WTC11 (cell line): ENCODE results near the gene ZDHHC22. TPM values are rescaled to one million over a fixed set of nuclear protein-coding genes. Genes with fewer than 3 reads are reported as not detected.

Experiments used
- ATAC-seq: fragments of 200-7000 bp; cut with Tn5 transposase; 2 replicates; pipeline ENCODE4 v1.10.0; 2021; ENCODE audit warnings: mild to moderate bottlenecking, moderate library complexity
- CTCF ChIA-PET: fragments of 300-600 bp; sonication (Branson Sonifier 250); formaldehyde crosslinking; loops from one replicate; lab custom pipeline; 2021; ENCODE audit warnings: antibody characterized with exemption; lab: Charles Lee
- POLR2A ChIA-PET: fragments of 350-600 bp; sonication (Branson Sonifier 250); formaldehyde crosslinking; loops from one replicate; lab custom pipeline; 2021; ENCODE audit warnings: antibody characterized with exemption; lab: Charles Lee
- DNase-seq: peaks from one replicate; pipeline ENCODE4 v3.0.0; 2021; ENCODE audit warnings: low spot score
- H3K27ac Mint-ChIP-seq: 2 replicates; pipeline ENCODE4 v1.8.0; 2021; ENCODE audit warnings: mixed read lengths
- H3K27me3 Mint-ChIP-seq: 2 replicates; pipeline ENCODE4 v1.8.0; 2021; ENCODE audit warnings: low read depth, mild to moderate bottlenecking, moderate library complexity, mixed read lengths
- H3K36me3 Mint-ChIP-seq: 2 replicates; pipeline ENCODE4 v1.8.0; 2021; ENCODE audit warnings: mixed read lengths
- H3K4me1 Mint-ChIP-seq: 2 replicates; pipeline ENCODE4 v1.8.0; 2022; ENCODE audit warnings: mixed read lengths
- H3K4me3 Mint-ChIP-seq: 2 replicates; pipeline ENCODE4 v1.8.0; 2021; ENCODE audit warnings: mild to moderate bottlenecking, moderate library complexity, mixed read lengths
- H3K9me3 Mint-ChIP-seq: 2 replicates; pipeline ENCODE4 v1.8.0; 2021; ENCODE audit warnings: mixed read lengths
- AFF4 ChIP-seq: sonication (generic); formaldehyde crosslinking; IDR thresholded peaks from 2 replicates; pipeline ENCODE4 v1.8.1; 2023; ENCODE audit warnings: mild to moderate bottlenecking, missing genetic modification reagents, borderline replicate concordance
- ATF2 ChIP-seq: sonication (generic); formaldehyde crosslinking; IDR thresholded peaks from 2 replicates; pipeline ENCODE4 v1.8.1; 2022; ENCODE audit warnings: low read depth, missing genetic modification reagents, borderline replicate concordance
- CREM ChIP-seq: sonication (generic); formaldehyde crosslinking; IDR thresholded peaks from 2 replicates; pipeline ENCODE4 v1.8.1; 2022; ENCODE audit warnings: mild to moderate bottlenecking, missing genetic modification reagents, moderate library complexity
- EMX1 ChIP-seq: fragments of 250-450 bp; sonication (Bioruptor Pico); IDR thresholded peaks from 2 replicates; pipeline ENCODE4 v1.8.0; 2021; ENCODE audit warnings: mild to moderate bottlenecking
- FOXJ3 ChIP-seq: sonication (generic); formaldehyde crosslinking; IDR thresholded peaks from 2 replicates; pipeline ENCODE4 v1.9.0; 2021; ENCODE audit warnings: missing genetic modification reagents, mild to moderate bottlenecking, borderline replicate concordance
- HMGA2 ChIP-seq: fragments of 250-450 bp; sonication (Bioruptor Pico); IDR thresholded peaks from 2 replicates; pipeline ENCODE4 v1.4.0; 2021; ENCODE audit warnings: mild to moderate bottlenecking, moderate library complexity
- MYBL2 ChIP-seq: sonication (generic); formaldehyde crosslinking; IDR thresholded peaks from 2 replicates; pipeline ENCODE4 v1.8.1; 2023; ENCODE audit warnings: mild to moderate bottlenecking, moderate library complexity, missing genetic modification reagents
- PREB ChIP-seq: sonication (generic); formaldehyde crosslinking; IDR thresholded peaks from 2 replicates; pipeline ENCODE4 v1.8.1; 2022; ENCODE audit warnings: mild to moderate bottlenecking, missing genetic modification reagents, moderate library complexity, borderline replicate concordance
- SMAD3 ChIP-seq: sonication (generic); formaldehyde crosslinking; IDR thresholded peaks from 2 replicates; pipeline ENCODE4 v1.8.0; 2022; ENCODE audit warnings: missing genetic modification reagents, mild to moderate bottlenecking, borderline replicate concordance
- SMAD4 ChIP-seq: sonication (generic); formaldehyde crosslinking; IDR thresholded peaks from 2 replicates; pipeline ENCODE4 v1.8.0; 2022; ENCODE audit warnings: mild to moderate bottlenecking, missing genetic modification reagents
- SP1 ChIP-seq: sonication (generic); formaldehyde crosslinking; conservative IDR thresholded peaks from 2 replicates; pipeline ENCODE4 v1.8.1; 2022; ENCODE audit warnings: missing genetic modification reagents
- TP53 ChIP-seq: sonication (generic); formaldehyde crosslinking; IDR thresholded peaks from 2 replicates; pipeline ENCODE4 v1.8.1; 2023; ENCODE audit warnings: mild to moderate bottlenecking, missing genetic modification reagents
- ZNF138 ChIP-seq: sonication (generic); formaldehyde crosslinking; conservative IDR thresholded peaks from 2 replicates; pipeline ENCODE4 v1.8.1; 2022; ENCODE audit warnings: mild to moderate bottlenecking, moderate library complexity, missing genetic modification reagents
- ZNF232 ChIP-seq: sonication (generic); formaldehyde crosslinking; IDR thresholded peaks from 2 replicates; pipeline ENCODE4 v1.8.0; 2022; ENCODE audit warnings: mild to moderate bottlenecking, missing genetic modification reagents
- ZNF416 ChIP-seq: fragments of 250-450 bp; sonication (Bioruptor Pico); IDR thresholded peaks from 2 replicates; pipeline ENCODE4 v1.9.0; 2021; ENCODE audit warnings: mild to moderate bottlenecking, inconsistent platforms
- ZNF512 ChIP-seq: sonication (generic); formaldehyde crosslinking; IDR thresholded peaks from 2 replicates; pipeline ENCODE4 v1.8.1; 2022; ENCODE audit warnings: missing genetic modification reagents, borderline replicate concordance
- ZNF671 ChIP-seq: fragments of 250-450 bp; sonication (Bioruptor Pico); IDR thresholded peaks from 2 replicates; pipeline ENCODE4 v1.8.0; 2021; ENCODE audit warnings: mild to moderate bottlenecking
- total RNA-seq: library from RNA; stranded (reverse); gene quantifications from 3 replicates; pipeline ENCODE4 v1.2.3, GENCODE V29; 2021
- TF ChIP-seq, protein P1 (sequence below): fragments of 250-450 bp; sonication (Bioruptor Pico); conservative IDR thresholded peaks from 2 replicates; pipeline ENCODE4 v1.9.0; 2021; ENCODE audit warnings: mild to moderate bottlenecking
- TF ChIP-seq, protein P2 (sequence below): sonication (generic); formaldehyde crosslinking; IDR thresholded peaks from 2 replicates; pipeline ENCODE4 v1.8.1; 2023; ENCODE audit warnings: mild to moderate bottlenecking, missing genetic modification reagents, moderate library complexity
- TF ChIP-seq, protein P3 (sequence below): sonication (generic); formaldehyde crosslinking; IDR thresholded peaks from 2 replicates; pipeline ENCODE4 v1.8.0; 2022; ENCODE audit warnings: mild to moderate bottlenecking, missing genetic modification reagents

The ZDHHC22 gene
- total RNA-seq, 1 experiment from 2014 or later: 47.7 TPM

- Mint-ChIP-seq H3K4me3 (no peak overlapping the region), H3K27me3 (no peaks in the 10 kb centered on the region), H3K4me1 (peaks cover 59% of the 10 kb centered on the region), H3K9me3 (no peaks in the 10 kb centered on the region), H3K36me3 (peaks cover 54% of the 10 kb centered on the region), H3K27ac (peak overlapping the region; percentile 100)
- ChIA-PET CTCF (interaction anchor here (0.7 to 4.2 kb wide), 13 partner anchors 11 to 267 kb away, joined by 3 to 57 read pairs (median 6); partner anchors contain the start of genes CIPC, SAMD15, TMED8 and ZDHHC22), POLR2A (interaction anchor here (1.8 kb wide), 1 partner anchor 11 kb away, joined by 7 read pairs; the partner anchor contains the start of gene CIPC)
- no peak for DNase-seq
- ATAC-seq: no peak
- TF ChIP-seq ZNF232 (CRISPR knock-in tag): no peak
- no peak for TF ChIP-seq EMX1 (CRISPR knock-in tag)
- TF ChIP-seq MYBL2 (CRISPR knock-in tag): no peak
- TF ChIP-seq FOXJ3 (CRISPR knock-in tag): no peak
- no peak for TF ChIP-seq ATF2 (CRISPR knock-in tag)
- no peak for TF ChIP-seq ZNF138 (CRISPR knock-in tag)
- no peak for TF ChIP-seq PREB (CRISPR knock-in tag)
- TF ChIP-seq, protein P1, sequence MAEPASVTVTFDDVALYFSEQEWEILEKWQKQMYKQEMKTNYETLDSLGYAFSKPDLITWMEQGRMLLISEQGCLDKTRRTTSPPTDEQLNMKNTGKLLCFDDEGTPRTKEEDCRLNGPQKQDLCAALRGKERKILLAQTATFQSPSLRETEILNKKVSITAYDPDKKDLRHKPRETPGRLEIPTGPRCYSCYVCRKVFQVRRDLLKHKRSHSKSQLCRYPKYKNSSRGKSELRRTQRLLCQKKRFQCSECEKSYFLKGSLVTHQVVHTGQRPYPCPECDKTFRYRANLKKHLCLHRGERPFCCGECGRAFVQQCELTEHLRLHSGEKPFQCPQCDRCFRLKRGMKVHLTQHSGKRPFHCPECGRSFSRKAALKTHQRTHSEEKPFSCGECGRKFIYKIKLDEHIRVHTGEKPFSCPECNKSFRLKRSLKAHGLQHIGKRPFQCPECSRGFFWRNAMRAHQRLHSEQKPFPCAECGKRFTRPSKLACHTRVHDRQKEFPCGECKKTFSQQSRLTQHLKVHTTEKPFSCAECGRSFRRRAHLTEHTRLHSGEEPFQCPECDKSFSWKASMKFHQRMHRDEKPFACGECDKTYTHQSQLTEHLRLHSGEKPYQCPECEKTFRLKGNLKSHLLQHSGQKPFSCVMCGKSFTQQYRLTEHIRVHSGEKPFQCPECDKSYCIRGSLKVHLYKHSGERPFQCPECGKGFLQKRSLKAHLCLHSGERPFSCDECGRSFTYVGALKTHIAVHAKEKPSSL (CRISPR knock-in tag): no peak
- no peak for TF ChIP-seq CREM
- no peak for TF ChIP-seq ZNF512
- TF ChIP-seq HMGA2 (CRISPR knock-in tag): no peak
- TF ChIP-seq TP53 (CRISPR knock-in tag): no peak
- TF ChIP-seq, protein P2, sequence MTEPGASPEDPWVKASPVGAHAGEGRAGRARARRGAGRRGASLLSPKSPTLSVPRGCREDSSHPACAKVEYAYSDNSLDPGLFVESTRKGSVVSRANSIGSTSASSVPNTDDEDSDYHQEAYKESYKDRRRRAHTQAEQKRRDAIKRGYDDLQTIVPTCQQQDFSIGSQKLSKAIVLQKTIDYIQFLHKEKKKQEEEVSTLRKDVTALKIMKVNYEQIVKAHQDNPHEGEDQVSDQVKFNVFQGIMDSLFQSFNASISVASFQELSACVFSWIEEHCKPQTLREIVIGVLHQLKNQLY: no peak
- no peak for TF ChIP-seq SMAD3 (CRISPR knock-in tag)
- no peak for TF ChIP-seq SMAD4 (CRISPR knock-in tag)
- TF ChIP-seq AFF4 (CRISPR knock-in tag): no peak
- TF ChIP-seq, protein P3, sequence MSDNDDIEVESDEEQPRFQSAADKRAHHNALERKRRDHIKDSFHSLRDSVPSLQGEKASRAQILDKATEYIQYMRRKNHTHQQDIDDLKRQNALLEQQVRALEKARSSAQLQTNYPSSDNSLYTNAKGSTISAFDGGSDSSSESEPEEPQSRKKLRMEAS (CRISPR knock-in tag): no peak
- TF ChIP-seq ZNF416 (CRISPR knock-in tag): no peak
- no peak for TF ChIP-seq ZNF671
- TF ChIP-seq SP1 (CRISPR knock-in tag): no peak
Observed at GRCh38 chr14:77110286-77110685, 31.3 kb downstream of the ZDHHC22 start.
